AG09309 (cell line): ENCODE results near the gene KRT13.

Experiments
- DNase-seq: peaks from one replicate; pipeline ENCODE4 v3.0.0-alpha.2; 2010; ENCODE audit warnings: low read depth
- H3K4me3 ChIP-seq: 2 replicates; pipeline ENCODE4 v1.5.1; 2011; ENCODE audit warnings: mild to moderate bottlenecking, low read depth, low read length, moderate library complexity; ENCODE audit not compliant: control insufficient read depth
- TF ChIP-seq, protein P1 (sequence below): IDR thresholded peaks from 2 replicates; pipeline ENCODE4 v1.5.1; 2011; ENCODE audit warnings: mild to moderate bottlenecking, low read depth, low read length, inconsistent platforms; ENCODE audit not compliant: insufficient read depth, control insufficient read depth; ENCODE audit errors: missing control alignments

Gene KRT13

DNA sequence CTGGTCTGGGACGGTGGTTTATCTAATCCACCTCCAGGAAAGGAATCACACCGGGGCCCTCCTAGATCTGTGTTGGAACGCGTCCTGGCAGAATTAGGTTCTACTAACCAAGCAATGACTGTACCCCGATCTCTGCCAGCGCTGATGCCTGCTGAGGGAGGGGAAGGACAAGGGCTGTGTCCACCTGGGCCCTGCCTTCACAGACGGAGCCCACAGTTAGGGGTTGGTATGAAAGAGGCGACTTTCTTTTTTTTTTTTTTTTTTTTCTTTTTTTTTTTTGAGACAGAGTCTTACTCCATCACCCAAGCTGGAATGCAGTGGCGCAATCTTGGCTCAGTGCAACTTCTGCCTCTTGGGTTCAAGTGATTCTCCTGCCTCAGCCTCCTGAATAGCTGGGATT is 32.6 kb upstream of the KRT13 start:
- DNase-seq, result no peak
- TF ChIP-seq, protein P1, sequence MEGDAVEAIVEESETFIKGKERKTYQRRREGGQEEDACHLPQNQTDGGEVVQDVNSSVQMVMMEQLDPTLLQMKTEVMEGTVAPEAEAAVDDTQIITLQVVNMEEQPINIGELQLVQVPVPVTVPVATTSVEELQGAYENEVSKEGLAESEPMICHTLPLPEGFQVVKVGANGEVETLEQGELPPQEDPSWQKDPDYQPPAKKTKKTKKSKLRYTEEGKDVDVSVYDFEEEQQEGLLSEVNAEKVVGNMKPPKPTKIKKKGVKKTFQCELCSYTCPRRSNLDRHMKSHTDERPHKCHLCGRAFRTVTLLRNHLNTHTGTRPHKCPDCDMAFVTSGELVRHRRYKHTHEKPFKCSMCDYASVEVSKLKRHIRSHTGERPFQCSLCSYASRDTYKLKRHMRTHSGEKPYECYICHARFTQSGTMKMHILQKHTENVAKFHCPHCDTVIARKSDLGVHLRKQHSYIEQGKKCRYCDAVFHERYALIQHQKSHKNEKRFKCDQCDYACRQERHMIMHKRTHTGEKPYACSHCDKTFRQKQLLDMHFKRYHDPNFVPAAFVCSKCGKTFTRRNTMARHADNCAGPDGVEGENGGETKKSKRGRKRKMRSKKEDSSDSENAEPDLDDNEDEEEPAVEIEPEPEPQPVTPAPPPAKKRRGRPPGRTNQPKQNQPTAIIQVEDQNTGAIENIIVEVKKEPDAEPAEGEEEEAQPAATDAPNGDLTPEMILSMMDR, result no peak
- H3K4me3 ChIP-seq, result no peak overlapping the region

DNA sequence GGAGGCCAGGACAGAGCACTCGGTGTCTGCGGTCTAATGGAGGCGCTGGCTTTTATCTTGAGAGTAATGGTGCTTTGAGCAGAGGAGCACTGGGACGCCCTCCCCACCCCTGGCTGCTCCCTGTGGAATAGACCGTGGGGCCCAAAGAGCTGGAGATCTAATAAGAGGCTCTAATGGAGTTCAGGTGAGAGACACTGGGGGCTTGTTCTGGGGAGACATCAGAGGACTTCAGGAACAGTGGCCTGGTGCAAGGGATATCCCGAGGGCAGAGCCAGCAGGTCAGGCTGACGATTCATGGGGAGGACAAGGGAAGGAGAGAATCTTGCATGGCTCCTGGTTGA is 32.2 kb upstream of the KRT13 start:
- no peak overlapping the region for H3K4me3 ChIP-seq
- TF ChIP-seq, protein P1, result no peak
- DNase-seq, result no peak

DNA sequence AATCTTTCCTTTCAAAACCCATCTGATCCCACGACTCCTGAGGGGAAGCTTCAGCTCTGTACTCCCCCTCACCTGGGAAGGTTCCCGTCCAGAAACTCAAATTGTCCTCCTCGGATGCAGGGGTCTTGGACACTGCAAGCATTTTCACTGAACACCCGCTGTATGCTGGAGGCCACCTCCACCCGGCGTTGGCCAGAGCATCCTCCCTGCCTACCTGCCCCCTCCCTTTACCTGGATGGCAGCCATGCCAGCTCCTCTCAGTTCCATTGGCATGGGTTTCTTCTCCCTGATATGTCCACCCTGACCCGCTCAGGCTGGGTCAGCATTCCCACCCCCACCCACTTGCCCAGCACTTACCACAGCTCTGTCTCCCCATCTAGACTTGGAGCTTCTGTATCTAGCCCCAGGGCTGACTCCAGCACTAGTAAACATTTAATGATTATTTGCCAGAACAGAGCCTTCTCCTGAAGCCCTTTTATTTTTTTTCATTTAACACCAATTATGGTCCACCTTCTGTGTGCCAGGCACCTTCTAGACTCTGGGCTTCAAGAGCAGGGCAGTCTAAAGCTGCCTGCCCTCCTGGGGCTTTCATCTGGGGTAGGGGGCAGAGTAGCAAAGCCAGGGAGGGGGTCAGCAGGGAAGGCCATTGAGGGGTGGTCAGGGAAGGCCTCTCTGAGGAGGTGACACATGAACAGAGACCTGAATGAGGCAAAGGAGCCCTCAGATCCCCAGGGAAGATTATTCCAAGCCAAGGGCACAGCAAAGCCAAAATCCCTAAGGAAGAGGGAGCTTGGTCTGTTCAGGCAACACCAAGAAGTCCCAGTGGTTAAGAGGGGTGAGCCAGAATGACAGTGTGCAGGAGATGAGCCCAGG is 31.6 kb upstream of the KRT13 start:
- TF ChIP-seq, protein P1, result no peak
- DNase-seq, result no peak

GRCh38 chr17:41535764-41536481 is 30.5 kb upstream of the KRT13 start:
- H3K4me3 ChIP-seq, result no peak overlapping the region
- no peak for DNase-seq
- TF ChIP-seq, protein P1, result no peak

More for the DNA sequence above, 31.6 kb upstream of the KRT13 start:
- H3K4me3 ChIP-seq, result no peak overlapping the region

GRCh38 chr17:41534899-41535546 is 29.6 kb upstream of the KRT13 start:
- H3K4me3 ChIP-seq, result no peak overlapping the region
- no peak for DNase-seq
- TF ChIP-seq, protein P1, result no peak

- TF ChIP-seq, protein P1, result no peak
- no peak for DNase-seq
- H3K4me3 ChIP-seq, result no peak overlapping the region
Measured at GRCh38 chr17:41533613-41534012, 28.2 kb upstream of the KRT13 start.
